GM12878 (cell line): ENCODE measurements around the gene ASCC3. TPM values are rescaled to one million over a fixed set of nuclear protein-coding genes. Genes with fewer than 3 reads are reported as not detected.

ENCODE experiments used
- ATAC-seq: fragments of 200-7000 bp; cut with Tn5 transposase; 3 replicates; pipeline ENCODE4 v1.9.1; 2020; ENCODE audit warnings: mild to moderate bottlenecking, moderate library complexity
- BruUV-seq: library from RNA; stranded (reverse); fragments of 400-500 nt; replicated peaks from 2 replicates; lab custom pipeline; 2021; lab: Mats Ljungman, UMichigan
- CTCF ChIA-PET: fragments of 300-600 bp; sonication (Branson Sonifier 250); formaldehyde crosslinking; extraction: SDS; loops from one replicate; lab custom pipeline; 2021; ENCODE audit warnings: inconsistent platforms; lab: Yijun Ruan, JAX
- POLR2A ChIA-PET: fragments of 350-600 bp; formaldehyde crosslinking; extraction: SDS; loops from one replicate; lab custom pipeline; 2021; ENCODE audit warnings: inconsistent platforms; lab: Charles Lee
- RAD21 ChIA-PET: fragments of 300-600 bp; sonication (Branson Sonifier 250); formaldehyde crosslinking; loops from one replicate; lab custom pipeline; 2023; ENCODE audit warnings: antibody characterized with exemption; ENCODE audit not compliant: unreplicated experiment; lab: Charles Lee
- SMC1A ChIA-PET: fragments of 300-600 bp; sonication (Branson Sonifier 250); formaldehyde crosslinking; loops from one replicate; lab custom pipeline; 2023; ENCODE audit not compliant: unreplicated experiment, uncharacterized antibody; lab: Charles Lee
- DNase-seq: peaks from one replicate; pipeline ENCODE4 v3.0.0-alpha.2; 2011; ENCODE audit warnings: low read depth, low spot score
- FAIRE-seq: peaks from 3 replicates; lab custom pipeline; 2011; peaks lifted over from hg19 to GRCh38; lab: Jason Lieb, UNC
- H2AFZ ChIP-seq: 2 replicates; pipeline ENCODE4 v1.6.0; 2011; ENCODE audit warnings: low read depth, low read length, control low read depth; ENCODE audit not compliant: control insufficient read depth
- H3K27ac ChIP-seq: 2 replicates; pipeline ENCODE4 v1.5.1; 2011; ENCODE audit warnings: control low read depth; ENCODE audit not compliant: control insufficient read depth, insufficient read depth
- H3K27me3 ChIP-seq, 2 experiments: replicated peaks in 1 of 2; 2 replicates each; pipeline versions ENCODE4 v1.6.0 to v1.6.1; 2011; ENCODE audit warnings: low read length in 1 of 2; ENCODE audit not compliant: control insufficient read depth in 2 of 2, insufficient read depth in 2 of 2
- H3K36me3 ChIP-seq, 2 experiments: 2 replicates each; pipeline ENCODE4 v1.5.1; 2011; ENCODE audit warnings: low read length in 1 of 2; ENCODE audit not compliant: control insufficient read depth in 2 of 2, insufficient read depth in 2 of 2
- H3K4me1 ChIP-seq: 2 replicates; pipeline ENCODE4 v1.6.1; 2011; ENCODE audit warnings: mild to moderate bottlenecking, low read length, moderate library complexity, mixed read lengths; ENCODE audit not compliant: control insufficient read depth, insufficient read depth
- H3K4me2 ChIP-seq: 2 replicates; pipeline ENCODE4 v1.6.0; 2011; ENCODE audit warnings: control low read depth; ENCODE audit not compliant: control insufficient read depth, insufficient read depth
- H3K4me3 ChIP-seq: fragments of 200-600 bp; sonication (generic); 2 replicates; pipeline ENCODE4 v1.5.1; 2016
- H3K79me2 ChIP-seq: 2 replicates; pipeline ENCODE4 v1.6.0; 2011; ENCODE audit warnings: low read length; ENCODE audit not compliant: control insufficient read depth, insufficient read depth
- H3K9ac ChIP-seq: 2 replicates; pipeline ENCODE4 v1.8.0; 2011; ENCODE audit warnings: low read length, control low read depth, mixed read lengths; ENCODE audit not compliant: control insufficient read depth, insufficient read depth
- H3K9me3 ChIP-seq: replicated peaks from 3 replicates; pipeline ENCODE4 v1.5.1; 2011; ENCODE audit warnings: mild to moderate bottlenecking, low read length; ENCODE audit not compliant: control insufficient read depth, insufficient read depth
- H4K20me1 ChIP-seq: 2 replicates; pipeline ENCODE4 v1.6.0; 2011; ENCODE audit not compliant: control insufficient read depth, insufficient read depth
- EZH2 ChIP-seq: IDR thresholded peaks from 2 replicates; pipeline ENCODE4 v1.6.1; 2012; ENCODE audit warnings: low read depth, mild to moderate bottlenecking, control low read depth, inconsistent platforms, low read length, borderline replicate concordance; ENCODE audit not compliant: control insufficient read depth
- PML ChIP-seq: IDR thresholded peaks from 2 replicates; pipeline ENCODE4 v1.6.1; 2012; ENCODE audit warnings: low read length, inconsistent platforms
- REST ChIP-seq: IDR thresholded peaks from 2 replicates; pipeline ENCODE4 v1.6.1; 2012; ENCODE audit warnings: mild to moderate bottlenecking, low read depth, low read length
- SMAD5 ChIP-seq: IDR thresholded peaks from 2 replicates; pipeline ENCODE4 v1.6.1; 2016; ENCODE audit warnings: antibody characterized with exemption, low read depth
- ZNF24 ChIP-seq: fragments of 450-650 bp; IDR thresholded peaks from 2 replicates; pipeline ENCODE4 v1.6.1; 2017; ENCODE audit warnings: antibody characterized with exemption, mild to moderate bottlenecking
- WGBS: methylation state at CpG from one replicate; pipeline ENCODE4 v1.1.6; 2016; ENCODE audit warnings: low lambda C conversion rate; ENCODE audit not compliant: insufficient replicate concordance, insufficient coverage; ENCODE audit errors: missing lambda C conversion rate; 5-methylcytosine and 5-hydroxymethylcytosine counted together
- in situ Hi-C: fragments of 300-500 bp; cut with MboI; formaldehyde crosslinking; loops from 9 replicates; pipeline ENCODE4 v1.14.3; 2018; ENCODE audit warnings: mixed read lengths
- intact Hi-C: fragments of 100-400 bp; cut with micrococcal nuclease; formaldehyde crosslinking; loops from one replicate; pipeline ENCODE4 v1.14.2; 2022; ENCODE audit not compliant: unreplicated experiment
- polyA plus RNA-seq, 11 experiments: library from polyadenylated mRNA; depleted of rRNA in 4 of 11; unstranded in 6 of 11; stranded (reverse) in 5 of 11; fragments of >200 nt; fragmentation: Nextera tagmentation in 4 of 11; fragmentation: Illumina TruSeq in 1 of 11; extraction: Ambion mirVana in 4 of 11; extraction: Trizol in 1 of 11; gene quantifications; 1 replicate in 1 of 11; 2 replicates in 10 of 11; pipeline versions ENCODE4 v1.2.1 to v1.2.3, GENCODE V29; 2011 to 2016; ENCODE audit warnings: inconsistent platforms in 2 of 11, missing spikeins in 2 of 11, low read depth in 1 of 11
- total RNA-seq, 4 experiments: library from RNA; depleted of rRNA in 3 of 4; stranded (reverse); fragments of >200 nt in 3 of 4; fragmentation: Illumina TruSeq in 1 of 4; extraction: Trizol in 1 of 4; gene quantifications; 2 replicates each; pipeline versions ENCODE4 v1.2.1 to v1.2.3, GENCODE V29; 2013 to 2021

ASCC3 gene
- total and polyA plus RNA-seq, 10 of the 15 experiments (the other 5 are each of a cell fraction or from before 2014, with no cell fraction given) = 19.9 to 76.2 (median 55.9) TPM

GRCh38 chr6:100724696-100725095 is 156.4 kb downstream of the ASCC3 start:
- FAIRE-seq = no peak
- ATAC-seq = no peak
- WGBS = 55% methylated on average over 5 of the region's 5 CpGs
- TF ChIP-seq SMAD5 (no peak), PML (no peak), EZH2 (no peak), ZNF24 (no peak), REST (no peak)
- BruUV-seq = no TSS peak
- H3K9me3 ChIP-seq = no peaks in the 10 kb centered on the region
- no peak overlapping the region for H2AFZ ChIP-seq
- DNase-seq = no peak
- ChIA-PET RAD21 (no interaction called here), CTCF (interaction anchor here (0.6 kb wide), 1 partner anchor 177 kb away, joined by 3 read pairs; no protein-coding TSS in a partner anchor), SMC1A (interaction anchor here (0.6 to 1.5 kb wide), 3 partner anchors 22 to 159 kb away, joined by 3 to 7 read pairs (median 4); no protein-coding TSS in a partner anchor), POLR2A (no interaction called here)
- no peaks in the 10 kb centered on the region for H4K20me1 ChIP-seq
- in situ Hi-C loops = no loop called here
- no peak overlapping the region for H3K9ac ChIP-seq
- peaks cover 0 to 7% of the 10 kb centered on the region in 2 experiments; a peak in 1 of 4 replicates for H3K36me3 ChIP-seq
- no peaks in the 10 kb centered on the region for H3K27me3 ChIP-seq
- H3K4me1 ChIP-seq = no peaks in the 10 kb centered on the region
- H3K4me2 ChIP-seq = no peak overlapping the region
- H3K79me2 ChIP-seq = no peaks in the 10 kb centered on the region
- no peak overlapping the region for H3K4me3 ChIP-seq
- intact Hi-C loops = loop anchor here (5.0 kb wide), 1 partner anchor 617 kb away; no protein-coding TSS in a partner anchor
- H3K27ac ChIP-seq = no peak overlapping the region
